Astrocyte (in vitro differentiated cells and primary cell): ENCODE data around the gene SUPT4H1.

Source experiments
- CTCF ChIP-seq: IDR thresholded peaks from 2 replicates; pipeline ENCODE4 v1.5.1; 2011; ENCODE audit warnings: low read depth, mild to moderate bottlenecking, inconsistent platforms, low read length, moderate library complexity; ENCODE audit not compliant: insufficient read depth
- EZH2 ChIP-seq: IDR thresholded peaks from 2 replicates; pipeline ENCODE4 v1.6.1; 2012; ENCODE audit warnings: mild to moderate bottlenecking, low read length, inconsistent platforms; ENCODE audit not compliant: insufficient read depth

- TF ChIP-seq CTCF (no peak), EZH2 (no peak)
These were observed 7.2 kb downstream of the SUPT4H1 start for GRCh38 chr17:58344791-58345157.
